ENCODE measurements around the gene NUDT4.
A peak's percentile ranks its signal among the peaks of the same experiment; 100 is the strongest.
"Not testable (repeated sequence)": the region's sequence is repeated elsewhere in the genome, so short reads cannot be mapped to it uniquely, and the experiment has no call there.

Gene NUDT4

GRCh38 chr12:93368766-93369165 is 9.0 kb upstream of the NUDT4 start:
- no peak for DNase-seq

GRCh38 chr12:93369505-93369904 is 8.2 kb upstream of the NUDT4 start:
- no peak for DNase-seq

- DNase-seq = no peak
These were observed 6.8 kb upstream of the NUDT4 start for GRCh38 chr12:93370947-93371346.

GRCh38 chr12:93373961-93374656 is 3.6 kb upstream of the NUDT4 start:
- no peak for DNase-seq

GRCh38 chr12:93375906-93376305 is 1.8 kb upstream of the NUDT4 start:
- no peak for DNase-seq

- DNase-seq = no peak
These were observed 1.1 kb upstream of the NUDT4 start for GRCh38 chr12:93376436-93377251.

GRCh38 chr12:93378196-93378997 is 672 bp downstream of the NUDT4 start:
- peak; percentile 60 to 76 for DNase-seq

GRCh38 chr12:93378998-93379325 is 1.2 kb downstream of the NUDT4 start:
- peak in 1 of 2 experiments; percentile 57 for DNase-seq

GRCh38 chr12:93379326-93379980 is 1.7 kb downstream of the NUDT4 start:
- peak; percentile 36 to 47 for DNase-seq

GRCh38 chr12:93379981-93380361 is 2.2 kb downstream of the NUDT4 start:
- DNase-seq = no peak

- peak; percentile 36 to 45 for DNase-seq
These were observed 2.9 kb downstream of the NUDT4 start for GRCh38 chr12:93380480-93381121.

GRCh38 chr12:93381161-93381975 is 3.6 kb downstream of the NUDT4 start:
- no peak for DNase-seq

- DNase-seq = not testable (repeated sequence)
These were observed 4.3 kb downstream of the NUDT4 start for GRCh38 chr12:93381976-93382437.

- DNase-seq = no peak
These were observed 10.1 kb downstream of the NUDT4 start for GRCh38 chr12:93387780-93388179.

GRCh38 chr12:93390031-93390430 is 12.3 kb downstream of the NUDT4 start:
- no peak for DNase-seq

- DNase-seq = no peak
These were observed 13.0 kb downstream of the NUDT4 start for GRCh38 chr12:93390549-93391297.

- no peak for DNase-seq
These were observed 15.7 kb downstream of the NUDT4 start for GRCh38 chr12:93393425-93393824.

- no peak for DNase-seq
These were observed 19.7 kb downstream of the NUDT4 start for GRCh38 chr12:93397412-93397811.

- not testable (repeated sequence) for DNase-seq
These were observed 21.6 kb downstream of the NUDT4 start for GRCh38 chr12:93399183-93399863.

Measured in Kasumi-1 (cell line).